GM21529 (cell line): ENCODE measurements around the gene RAB40C.

Experiments used
- ATAC-seq: cut with Tn5 transposase; IDR thresholded peaks from one replicate; pipeline ENCODE4 v1.9.1; 2021; ENCODE audit not compliant: unreplicated experiment

Gene RAB40C

DNA sequence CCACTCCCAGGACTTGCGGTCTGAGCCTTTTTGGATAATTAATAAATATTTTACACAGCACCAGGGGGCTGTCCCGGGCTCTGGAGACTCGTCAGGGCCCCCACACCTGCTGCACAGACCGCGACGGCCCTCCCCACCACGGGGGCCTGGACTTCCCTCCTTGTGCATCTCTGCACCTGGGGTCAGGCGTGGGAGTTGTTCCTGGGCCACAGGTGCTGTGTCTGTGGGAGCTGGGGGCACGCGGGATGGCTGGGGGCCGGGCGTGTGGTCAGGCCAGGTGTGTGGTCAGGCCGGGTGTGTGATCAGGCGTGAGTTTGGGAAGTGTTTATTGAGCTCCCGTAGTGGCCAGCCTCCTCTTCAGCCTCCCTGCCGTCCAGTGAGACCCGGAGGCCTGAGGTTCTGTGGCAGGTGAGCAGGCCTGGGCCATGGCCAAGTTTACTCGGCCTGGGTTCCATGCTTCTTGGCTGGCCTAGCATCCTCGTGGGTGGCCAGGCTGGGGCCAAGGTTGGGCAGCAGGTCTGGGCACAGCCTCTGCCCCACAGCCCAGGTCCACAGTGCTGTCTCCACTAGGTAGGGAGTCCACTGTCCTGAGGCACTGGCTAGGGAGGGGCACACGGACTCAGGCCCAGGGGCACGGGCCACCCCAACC, 88.5 kb downstream of the RAB40C start:
- no peak for ATAC-seq
